NOMO-1 treated with dmso at 0.1 percent for 144 hours (cell line): ENCODE data around the gene ZFTA.
A peak's percentile ranks its signal among the peaks of the same experiment; 100 is the strongest.
"Not testable (repeated sequence)": the region's sequence is repeated elsewhere in the genome, so short reads cannot be mapped to it uniquely, and the experiment has no call there.

Experiments used
- DNase-seq: peaks from one replicate; lab custom pipeline; 2025; ENCODE audit not compliant: unreplicated experiment; lab: John Stamatoyannopoulos, UW

The ZFTA gene

DNA sequence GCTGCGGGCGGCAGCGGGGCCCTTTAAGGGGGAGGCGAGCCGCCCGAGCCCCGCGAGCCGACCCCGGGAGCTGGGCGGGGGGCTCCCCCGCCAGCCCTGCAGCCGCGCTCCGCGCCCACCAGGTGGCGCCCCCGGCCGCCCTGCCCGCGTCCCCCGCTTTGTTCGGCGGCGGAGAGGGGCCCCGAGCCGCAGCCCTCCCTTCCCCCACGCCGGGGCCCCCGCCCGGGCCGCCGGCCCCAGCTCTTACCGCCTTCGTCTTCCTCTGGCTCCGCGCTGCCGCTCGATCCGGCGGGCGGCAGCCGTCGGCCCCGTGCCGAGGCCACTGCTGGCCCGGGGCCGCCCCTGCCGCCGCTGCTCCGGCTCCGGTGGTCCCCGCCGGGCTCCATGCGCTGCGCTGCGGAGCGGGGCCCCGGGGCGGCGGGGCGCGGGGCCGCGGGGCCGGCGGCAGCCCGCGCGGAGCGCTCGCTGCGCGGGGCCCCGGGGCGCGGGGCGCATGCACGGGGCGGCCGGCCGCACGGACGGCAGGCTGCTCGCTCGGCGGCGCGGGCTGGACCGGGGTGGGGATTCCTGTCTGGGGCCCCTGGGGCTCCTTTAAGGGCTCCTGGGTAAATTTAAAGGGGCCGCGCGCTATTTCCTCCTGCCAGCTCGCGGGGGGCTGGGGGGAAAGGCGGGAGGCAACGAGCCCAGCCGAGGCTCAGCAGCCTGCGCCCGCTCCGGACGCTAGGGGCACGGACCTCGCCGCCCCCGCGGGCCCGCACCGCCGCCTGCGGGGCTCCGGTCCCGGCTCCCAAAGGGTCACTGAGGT is at the start of gene ZFTA:
Gene ZFTA (minus strand): TSS at position 539 of the 805 bp plus-strand sequence. CDS start 153 bp downstream, at position 386.
- DNase-seq = peak; percentile 31

- DNase-seq = no peak
Observed at GRCh38 chr11:63817758-63818498, 49.4 kb upstream of the ZFTA start.

DNA sequence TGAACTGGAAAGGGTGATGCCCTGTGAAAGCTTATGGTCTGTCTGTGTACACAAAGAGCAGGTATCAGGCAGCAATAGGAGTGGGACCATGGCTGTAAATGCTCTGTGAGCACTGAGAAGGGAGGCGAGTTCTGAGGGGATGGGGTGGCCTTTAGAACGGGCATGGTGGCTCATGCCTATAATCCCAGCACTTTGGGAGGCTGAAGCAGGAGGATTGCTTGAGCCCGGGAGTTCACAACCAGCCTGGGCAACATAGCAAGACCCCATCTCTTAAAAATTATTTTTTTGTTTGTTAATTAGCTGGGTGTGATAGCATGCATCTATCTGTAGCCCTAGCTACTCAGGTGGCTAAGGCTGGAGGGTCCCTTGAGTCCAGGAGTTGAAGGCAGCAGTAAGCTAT is 48.2 kb upstream of the ZFTA start:
- DNase-seq = no peak

DNA sequence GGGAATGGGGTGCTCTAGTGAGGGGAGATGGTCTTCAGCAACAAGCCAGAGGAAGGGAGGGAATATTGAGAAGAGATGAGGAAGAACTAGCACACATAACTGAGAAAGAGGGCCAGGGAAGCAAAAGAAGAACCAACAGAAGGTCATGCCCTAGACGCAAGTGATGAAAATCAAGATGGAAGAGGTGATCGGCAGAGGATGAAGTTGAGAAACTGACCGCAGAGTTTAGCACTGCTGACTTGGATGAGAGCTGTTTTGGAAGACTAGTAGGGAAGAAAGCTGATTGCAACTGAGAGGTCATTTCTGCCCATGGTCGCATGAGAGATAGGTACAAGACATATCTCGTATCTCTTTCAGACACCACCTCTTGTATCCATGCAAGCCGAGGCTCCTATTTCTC is 47.6 kb upstream of the ZFTA start:
- no peak for DNase-seq

- peak; percentile 9 for DNase-seq
Observed at GRCh38 chr11:63814383-63814736, 45.8 kb upstream of the ZFTA start.

GRCh38 chr11:63813563-63814382 is 45.2 kb upstream of the ZFTA start:
- peak; percentile 14 for DNase-seq

DNA sequence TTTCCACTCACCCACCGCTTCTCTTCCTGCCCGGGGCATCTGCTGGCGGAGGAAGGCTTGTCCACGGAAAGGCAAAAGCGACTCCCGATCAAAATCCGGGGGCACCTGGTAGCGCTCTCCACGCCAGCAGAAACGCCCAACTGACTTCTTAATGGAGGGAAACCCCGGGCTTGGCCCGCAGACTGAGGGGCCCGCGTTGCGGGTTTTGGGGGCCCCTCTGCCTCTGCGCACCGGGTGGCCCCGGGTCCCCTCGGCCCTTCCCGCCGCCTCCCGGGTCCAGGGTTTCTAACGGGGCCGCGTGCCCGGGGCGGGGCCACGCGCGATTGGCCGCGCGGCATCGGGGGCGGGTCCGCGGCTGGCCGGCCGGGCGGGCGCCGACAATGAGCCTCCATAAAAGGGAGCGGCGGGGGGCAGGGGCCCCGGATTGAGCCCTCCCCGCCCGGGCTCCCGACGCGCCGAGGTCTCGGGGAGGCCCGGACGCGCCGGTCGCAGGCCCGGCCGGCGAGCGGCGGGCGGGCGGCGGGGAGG is 44.5 kb upstream of the ZFTA start, which contains the start of gene SPINDOC:
Gene SPINDOC (plus strand): TSS at position 422 of the 528 bp plus-strand sequence. CDS start 231 bp downstream, outside the sequence.
- DNase-seq = peak; percentile 51

DNA sequence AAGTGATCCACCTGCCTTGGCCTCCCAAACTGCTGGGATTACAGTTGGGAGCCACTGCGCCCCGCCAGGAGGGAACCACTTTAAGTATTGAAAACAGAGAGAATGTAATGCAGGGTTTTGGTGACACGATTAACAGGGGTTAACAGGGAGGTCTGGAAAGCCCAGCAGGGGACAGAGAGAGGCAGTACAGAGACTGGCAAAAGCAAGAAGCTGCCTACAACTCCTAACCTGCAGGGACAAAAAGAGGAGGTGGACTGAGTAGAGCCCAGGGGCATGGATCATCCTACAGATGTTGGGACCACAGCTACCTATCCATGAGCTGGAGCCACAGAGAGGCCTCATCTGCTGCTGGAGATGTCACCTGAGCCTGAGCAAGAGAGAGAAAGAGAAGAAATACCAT is 42.9 kb upstream of the ZFTA start:
- no peak for DNase-seq

DNA sequence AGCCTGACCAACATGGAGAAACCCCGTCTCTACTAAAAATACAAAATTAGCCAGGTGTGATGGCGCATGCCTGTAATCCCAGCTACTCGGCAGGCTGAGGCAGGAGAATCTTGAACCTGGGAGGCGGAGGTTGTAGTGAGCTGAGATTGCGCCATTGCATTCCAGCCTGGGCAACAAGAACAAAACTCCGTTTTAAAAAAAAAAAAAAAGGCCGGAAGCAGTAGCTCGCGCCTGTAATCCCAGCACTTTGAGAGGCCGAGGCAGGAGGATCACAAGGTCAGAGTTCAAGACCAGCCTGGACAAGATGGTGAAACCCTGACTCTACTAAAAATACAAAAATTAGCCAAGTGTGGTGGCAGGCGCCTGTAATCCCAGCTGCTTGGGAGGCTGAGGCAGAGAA is 41.8 kb upstream of the ZFTA start:
- not testable (repeated sequence) for DNase-seq

DNA sequence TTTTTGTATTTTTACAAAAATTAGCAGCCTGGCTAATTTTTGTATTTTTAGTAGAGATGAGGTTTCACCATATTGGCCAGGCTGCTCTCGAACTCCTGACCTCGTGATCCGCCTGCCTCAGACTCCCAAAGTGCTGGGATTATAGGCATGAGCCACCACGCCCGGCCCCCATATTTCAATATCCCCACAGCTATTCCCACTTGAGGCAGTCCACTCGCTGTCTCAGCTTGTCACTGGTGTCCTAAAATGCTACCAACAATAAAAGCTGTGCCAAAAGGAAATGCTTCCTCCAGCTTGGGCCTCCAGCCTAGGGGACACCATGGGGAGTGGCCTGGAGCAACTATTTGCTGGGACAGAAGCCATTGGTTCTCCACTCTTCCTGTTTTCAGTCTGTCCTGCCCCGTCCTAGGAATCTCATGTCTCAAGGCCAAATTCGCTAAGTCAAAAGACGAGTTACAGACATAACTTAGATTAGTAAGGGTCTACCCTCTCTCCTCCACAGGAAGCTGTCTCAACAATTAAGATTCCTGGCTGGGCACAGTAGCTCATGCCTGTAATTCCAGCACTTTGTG is 37.4 kb upstream of the ZFTA start:
- no peak for DNase-seq

GRCh38 chr11:63804259-63804658 is 35.7 kb upstream of the ZFTA start:
- no peak for DNase-seq

- no peak for DNase-seq
Observed at GRCh38 chr11:63802637-63803414, 34.3 kb upstream of the ZFTA start.

GRCh38 chr11:63800921-63801320 is 32.3 kb upstream of the ZFTA start:
- no peak for DNase-seq

GRCh38 chr11:63795066-63795465 is 26.5 kb upstream of the ZFTA start:
- no peak for DNase-seq

- no peak for DNase-seq
Observed at GRCh38 chr11:63793161-63793560, 24.6 kb upstream of the ZFTA start.

- DNase-seq = no peak
Observed at GRCh38 chr11:63791495-63792167, 23.1 kb upstream of the ZFTA start.

GRCh38 chr11:63785823-63786222 is 17.2 kb upstream of the ZFTA start:
- DNase-seq = no peak

GRCh38 chr11:63783925-63784592 is 15.5 kb upstream of the ZFTA start:
- DNase-seq = no peak

DNA sequence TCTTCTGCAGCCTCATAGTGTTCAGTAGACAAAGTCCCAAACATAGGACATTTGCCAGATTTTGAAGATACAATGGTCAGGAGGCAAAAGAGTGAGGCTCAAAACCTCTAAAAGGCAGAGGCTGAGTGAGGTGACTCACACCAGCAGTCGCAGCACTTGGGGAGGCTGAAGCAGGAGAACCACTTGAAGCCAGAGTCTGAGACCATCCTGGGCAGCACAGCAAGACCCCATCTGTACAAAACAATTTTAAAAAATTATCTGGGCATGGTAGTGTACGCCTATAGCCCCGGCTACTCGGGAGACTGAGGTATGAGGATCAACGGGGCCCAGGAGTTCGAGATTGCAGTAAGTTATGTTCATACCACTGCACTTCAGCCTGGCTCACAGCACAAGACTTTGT is 14.2 kb upstream of the ZFTA start:
- DNase-seq = no peak
